Measurements from ENCODE around the gene JMJD6.
"Not testable (repeated sequence)": the region's sequence is repeated elsewhere in the genome, so short reads cannot be mapped to it uniquely, and the experiment has no call there.

JMJD6 gene
- total RNA-seq: 14.8 to 39.6 (median 26.4) reads per million in 17 experiments

GRCh38 chr17:76726231-76726775 is at the start of gene JMJD6:
Gene JMJD6 (minus strand): TSS chr17:76726606. CDS start chr17:76726475, 131 bp downstream.
- peak; percentile 97 to 99 (median 98) for DNase-seq

DNA sequence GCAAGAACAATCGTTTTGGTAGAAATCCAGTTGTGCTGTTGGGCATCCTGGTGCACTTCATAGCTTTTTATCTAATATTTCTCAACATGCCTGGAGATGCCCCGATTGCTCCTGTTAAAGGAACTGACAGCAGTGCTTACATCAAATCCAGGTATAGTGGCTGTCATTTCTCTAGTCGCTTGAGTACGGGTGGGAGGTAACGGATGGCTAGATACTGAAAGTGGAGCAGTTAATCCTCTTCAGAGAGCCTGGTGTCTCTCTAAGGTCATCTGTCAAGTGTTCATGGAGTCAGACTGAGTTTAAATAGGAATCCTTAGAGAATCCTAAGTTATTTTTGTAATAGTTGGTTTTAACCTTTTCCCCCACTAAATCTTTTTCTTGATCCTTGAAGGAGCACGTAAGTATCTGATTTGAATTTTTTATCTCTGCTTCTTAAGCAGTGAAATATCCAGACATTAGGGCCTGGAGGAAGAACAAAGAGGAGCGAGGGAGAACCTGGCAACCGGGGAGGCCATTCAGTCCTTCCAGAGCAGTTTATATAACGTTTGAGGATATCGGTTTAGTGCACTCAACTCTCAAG is 48.7 kb upstream of the JMJD6 start:
- no peak for DNase-seq

DNA sequence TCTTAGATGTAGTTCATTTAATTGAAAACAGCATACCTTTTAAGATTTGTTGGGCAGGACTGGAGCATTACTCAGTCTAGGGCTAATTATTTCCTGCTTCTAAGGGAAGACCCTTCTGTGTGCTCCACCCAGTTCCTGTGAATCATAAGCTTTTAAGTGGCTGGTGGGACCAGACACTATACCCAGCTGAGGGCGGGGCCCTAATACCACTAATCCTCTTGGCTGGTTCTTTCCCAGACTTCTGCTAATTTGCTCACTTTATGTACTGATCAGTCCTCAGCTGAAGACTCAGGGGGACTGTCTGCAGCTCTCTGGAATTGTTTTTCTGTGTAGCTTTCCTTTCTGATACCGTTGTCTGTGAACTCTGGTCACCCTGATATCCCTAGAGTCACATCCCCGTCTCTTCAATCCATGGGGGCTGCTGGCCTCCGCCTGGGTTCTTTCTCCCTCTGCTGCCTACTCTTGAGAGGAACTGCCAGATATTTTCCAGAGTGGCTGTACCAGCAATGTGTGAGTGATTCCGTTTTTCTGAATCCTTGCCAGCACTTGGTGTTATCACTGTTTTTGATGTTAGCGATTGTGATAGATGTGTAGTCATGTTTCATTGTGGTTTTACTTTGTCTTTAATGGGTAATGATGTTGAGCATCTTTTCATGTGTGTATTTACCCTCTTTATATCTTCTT is 46.6 kb upstream of the JMJD6 start:
- peak in 3 of 4 experiments; percentile 6 to 32 (median 28) for DNase-seq

DNA sequence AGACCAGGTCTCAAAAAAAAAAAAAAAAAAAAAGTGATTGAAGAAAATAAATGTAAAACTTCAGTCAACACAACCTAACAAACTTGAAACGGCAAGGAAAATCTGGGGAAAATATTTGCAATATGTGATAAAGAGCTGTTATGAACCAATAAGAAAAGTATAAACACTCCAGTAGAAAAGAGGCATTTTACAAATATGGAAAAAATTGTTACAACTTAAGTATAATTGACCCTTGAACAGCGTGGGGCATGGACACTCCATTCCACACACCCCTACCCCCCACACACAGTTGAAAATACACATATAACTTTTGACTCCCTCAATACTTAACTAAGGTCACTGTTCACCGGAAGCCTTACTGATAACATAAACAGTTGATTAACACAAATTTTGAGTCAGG is 32.2 kb upstream of the JMJD6 start:
- no peak for DNase-seq

DNA sequence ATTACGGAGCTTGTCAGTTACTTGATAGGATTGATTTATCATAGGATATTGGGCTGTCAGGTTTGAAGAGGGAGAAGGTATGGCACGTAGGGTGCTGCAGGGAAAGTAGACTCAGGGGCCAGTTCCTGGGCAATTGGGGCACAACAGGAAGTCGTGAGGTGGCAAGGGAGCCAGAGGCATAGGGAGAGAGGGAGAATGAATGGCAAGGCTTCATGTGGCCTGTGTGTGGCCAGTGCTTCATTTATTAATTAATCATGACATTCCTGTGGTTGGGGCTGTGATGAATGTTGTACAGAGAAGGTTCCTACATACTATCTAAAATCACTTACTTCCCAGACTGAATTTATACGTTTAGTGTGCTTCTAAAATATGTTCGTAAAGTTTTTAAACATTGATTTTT is 30.9 kb upstream of the JMJD6 start:
- DNase-seq: no peak

- no peak for DNase-seq
Measured at GRCh38 chr17:76755285-76755684, 28.9 kb upstream of the JMJD6 start.

- DNase-seq: no peak
Measured at GRCh38 chr17:76753061-76753961, 26.9 kb upstream of the JMJD6 start.

- no peak for DNase-seq
Measured at GRCh38 chr17:76752006-76752405, 25.6 kb upstream of the JMJD6 start.

DNA sequence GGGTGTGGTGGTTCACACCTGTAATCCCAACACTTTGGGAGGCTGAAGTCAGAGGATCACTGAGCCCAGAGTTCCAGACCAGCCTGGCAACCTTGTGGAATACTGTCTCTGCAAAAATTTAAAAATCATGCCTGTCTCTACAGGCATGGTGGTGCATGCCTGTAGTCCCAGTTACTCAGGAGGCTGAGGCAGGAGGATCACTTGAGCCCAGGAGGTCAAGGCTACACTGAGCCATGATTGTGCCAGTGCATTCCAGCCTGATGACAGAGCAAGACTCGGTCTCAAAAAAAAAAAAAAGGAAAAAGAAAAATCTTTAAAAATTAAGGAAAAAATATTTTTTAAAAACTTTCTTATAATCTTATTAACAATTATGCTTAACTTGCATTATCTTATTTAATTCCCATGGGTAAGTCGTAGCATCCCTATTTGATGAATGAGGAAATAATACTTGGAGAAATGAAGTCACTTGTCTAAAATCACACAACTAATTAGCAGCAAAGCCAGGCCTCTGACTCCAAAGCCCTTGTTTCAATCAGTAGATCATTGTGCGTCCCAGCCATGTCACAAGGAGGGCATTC is 25.1 kb upstream of the JMJD6 start:
- no peak for DNase-seq

GRCh38 chr17:76748657-76749056 is 22.3 kb upstream of the JMJD6 start:
- no peak for DNase-seq

DNA sequence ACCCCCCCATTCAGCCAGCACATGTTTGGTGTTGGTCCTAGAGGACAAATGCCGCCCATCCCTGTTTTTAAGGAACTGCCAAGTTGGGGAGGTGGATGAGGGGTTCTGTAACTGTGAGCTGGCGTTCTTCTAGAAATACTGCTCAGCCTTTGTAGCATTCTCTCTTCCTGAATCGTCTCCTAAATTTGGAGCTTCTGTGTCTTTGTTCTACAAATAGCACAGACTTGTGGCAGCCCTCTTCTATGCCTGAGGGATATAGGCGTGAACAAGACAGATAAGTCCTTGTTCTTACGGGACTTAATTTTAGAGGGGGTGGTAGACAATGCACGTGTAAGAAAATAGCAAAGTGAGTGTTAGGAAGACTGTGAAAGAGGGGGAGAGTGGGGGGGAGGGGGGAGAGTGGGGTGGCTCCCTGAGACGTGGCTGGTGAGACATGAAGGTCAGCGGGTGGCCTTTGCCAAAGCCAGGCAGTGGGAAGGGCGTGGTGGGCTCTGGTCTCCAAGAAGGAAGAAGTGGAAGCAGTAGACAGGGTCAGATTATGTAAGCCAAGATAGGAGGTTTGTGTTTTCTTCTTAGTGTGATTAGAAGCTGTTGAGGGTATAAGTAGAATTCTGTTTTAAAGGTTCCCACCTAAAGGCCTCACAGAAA is 21.4 kb upstream of the JMJD6 start:
- no peak for DNase-seq

DNA sequence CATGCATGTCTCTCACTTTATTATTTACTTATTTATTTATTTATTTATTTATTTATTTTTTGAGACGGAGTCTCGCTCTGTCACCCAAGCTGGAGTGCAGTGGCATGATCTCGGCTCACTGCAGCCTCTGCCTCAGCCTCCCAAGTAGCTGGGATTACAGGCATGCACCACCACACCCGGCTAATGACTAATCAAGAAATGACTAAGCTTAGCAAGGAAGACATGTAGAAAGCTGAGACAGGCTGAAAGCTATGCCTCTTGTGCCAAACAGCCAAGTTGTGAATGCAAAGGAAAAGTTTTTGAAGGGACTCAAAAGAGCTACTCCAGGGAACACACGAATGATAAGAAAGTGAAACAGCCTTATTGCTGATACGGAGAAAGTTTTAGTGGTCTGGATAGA is 19.4 kb upstream of the JMJD6 start:
- DNase-seq: not testable (repeated sequence)

DNA sequence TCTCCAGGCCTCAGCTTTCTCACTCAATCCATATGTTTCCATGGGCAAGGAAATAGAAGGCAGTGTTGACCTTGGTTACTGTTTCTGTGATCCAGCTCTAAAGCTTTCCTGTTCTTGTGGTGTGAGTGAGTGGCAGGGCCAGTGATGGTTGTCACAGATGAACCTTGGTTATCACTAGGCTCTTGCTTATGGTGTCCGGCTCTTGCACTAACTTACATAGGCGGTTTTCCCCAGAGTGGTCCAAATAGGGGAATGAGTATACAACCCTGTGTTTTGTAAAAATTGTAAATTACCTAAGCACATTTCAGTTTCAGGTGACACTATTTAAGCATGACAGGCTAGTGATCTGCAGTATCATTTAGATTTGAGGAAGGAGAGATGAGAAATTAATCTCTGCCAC is 18.3 kb upstream of the JMJD6 start:
- DNase-seq: no peak

DNA sequence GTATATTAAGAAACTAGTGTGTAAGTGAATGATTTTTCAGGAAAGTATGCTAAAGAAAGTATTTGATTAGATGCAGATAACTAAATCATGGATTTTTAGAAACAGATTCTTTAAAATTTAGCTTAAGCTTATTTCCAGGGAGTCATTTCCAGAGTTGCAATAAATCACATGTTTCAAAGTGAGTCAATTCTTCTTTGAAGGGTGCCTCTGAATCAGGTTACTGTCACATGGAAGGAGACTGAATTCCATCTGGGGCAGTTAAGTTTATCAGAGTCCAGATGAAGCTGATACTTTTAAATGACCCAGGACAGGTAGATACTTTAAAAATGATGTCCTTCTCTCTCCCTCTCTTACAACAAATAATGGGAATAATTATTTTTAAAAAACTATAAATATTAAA is 16.6 kb upstream of the JMJD6 start:
- peak in 2 of 4 experiments; percentile 30 to 39 for DNase-seq

- no peak for DNase-seq
Measured at GRCh38 chr17:76740329-76741118, 14.1 kb upstream of the JMJD6 start.

DNA sequence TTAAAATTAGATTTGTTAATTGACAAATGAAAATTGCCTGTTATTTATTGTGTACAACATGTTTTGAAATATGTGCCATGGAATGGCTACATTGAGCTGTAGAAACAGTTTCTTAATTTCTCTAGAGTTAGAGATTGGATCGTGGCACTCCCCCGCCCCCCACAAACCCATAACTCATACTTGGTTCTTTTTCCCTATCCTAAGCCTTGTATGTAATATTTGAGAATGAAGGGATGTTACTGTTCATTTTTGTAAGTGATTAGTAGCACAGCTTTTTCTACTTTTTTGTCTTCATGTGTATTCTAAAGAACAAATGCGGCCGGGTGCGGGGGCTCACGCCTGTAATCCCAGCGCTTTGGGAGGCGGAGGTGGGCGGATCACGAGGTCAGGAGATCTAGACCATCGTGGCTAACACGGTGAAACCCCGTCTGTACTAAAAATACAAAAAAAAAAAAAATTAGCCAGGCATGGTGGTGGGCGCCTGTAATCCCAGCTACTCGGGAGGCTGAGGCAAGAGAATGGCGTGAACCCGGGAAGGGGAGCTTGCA is 13.2 kb upstream of the JMJD6 start:
- not testable (repeated sequence) for DNase-seq

DNA sequence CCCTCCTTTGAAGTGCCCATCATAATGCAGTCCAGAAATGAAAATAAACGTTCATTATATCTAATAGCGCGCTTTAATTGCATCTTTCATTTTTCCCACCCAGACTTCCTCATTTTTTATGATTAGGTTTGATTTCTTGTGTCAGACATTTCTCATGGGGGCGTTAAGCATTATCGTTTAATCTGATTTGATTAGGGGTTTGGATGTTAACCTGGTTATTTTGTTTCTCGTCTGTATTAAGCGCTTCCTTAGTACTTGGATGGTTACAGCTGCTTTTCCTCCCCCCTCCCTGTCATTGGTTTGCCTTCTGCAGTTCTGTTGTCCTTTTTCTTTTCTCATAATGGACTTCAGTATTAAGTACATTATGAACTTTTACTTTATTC is 12.1 kb upstream of the JMJD6 start:
- peak in 1 of 4 experiments; percentile 13 for DNase-seq

- DNase-seq: peak; percentile 94 to 97 (median 96)
Measured at GRCh38 chr17:76737676-76738467, 11.5 kb upstream of the JMJD6 start, which contains the start of gene MFSD11. Gene MFSD11 (plus strand): TSS chr17:76738119. CDS start chr17:76738353, 234 bp downstream.

DNA sequence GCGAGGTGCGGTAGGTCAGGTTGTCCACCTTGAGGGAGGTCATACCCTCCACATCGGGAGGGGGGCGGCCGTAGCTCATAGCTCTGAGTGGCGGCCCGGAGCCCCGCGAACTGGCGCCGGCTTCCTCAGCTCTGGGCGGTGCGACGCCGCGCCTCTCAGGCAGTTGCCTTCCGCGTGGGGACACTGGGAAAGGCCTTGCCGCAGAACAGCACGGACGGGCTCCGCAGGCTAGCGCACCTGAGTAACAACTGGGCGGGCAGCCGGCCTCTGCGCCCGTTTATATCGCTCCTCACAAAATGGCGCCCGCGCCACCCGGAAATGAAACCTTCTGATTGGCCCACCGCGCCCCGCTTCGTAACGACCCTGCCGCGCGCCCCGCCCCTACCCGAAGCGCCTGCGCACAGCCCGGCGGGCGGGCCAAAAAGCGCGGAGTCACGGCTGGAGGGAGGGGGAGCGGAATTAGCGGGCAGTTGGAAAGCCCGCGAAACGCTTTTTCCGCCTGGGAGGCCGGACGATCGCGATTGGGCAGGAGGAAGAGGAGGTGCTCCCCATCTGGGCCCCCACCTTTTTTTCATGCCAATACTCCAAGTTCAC is 10.8 kb upstream of the JMJD6 start, which contains the start of gene SRSF2:
SRSF2 (minus strand) TSS at position 250 of the 594 bp plus-strand sequence; CDS start at position 79, 171 bp downstream.
- DNase-seq: peak; percentile 99 to 100 (median 100)

All from suppressor macrophage (primary cell).